Hepatocyte (in vitro differentiated cells): ENCODE results near the gene SEL1L. TPM values are rescaled to one million over a fixed set of nuclear protein-coding genes. Genes with fewer than 3 reads are reported as not detected.

Source experiments
- DNase-seq: peaks from one replicate; pipeline ENCODE4 v3.0.0-alpha.2; 2016; ENCODE audit warnings: low spot score
- H2AFZ ChIP-seq: fragments of 200-600 bp; sonication (generic); 2 replicates; pipeline ENCODE4 v1.6.0; 2016; ENCODE audit warnings: antibody characterized with exemption, mild to moderate bottlenecking
- H3K27ac ChIP-seq: fragments of 200-600 bp; sonication (generic); 2 replicates; pipeline ENCODE4 v1.5.1; 2016; ENCODE audit warnings: mild to moderate bottlenecking
- H3K27me3 ChIP-seq: fragments of 200-600 bp; sonication (generic); 2 replicates; pipeline ENCODE4 v1.6.1; 2016
- H3K36me3 ChIP-seq: fragments of 200-600 bp; sonication (generic); replicated peaks from 2 replicates; pipeline ENCODE4 v1.5.1; 2016; ENCODE audit warnings: low read depth; ENCODE audit not compliant: insufficient read depth
- H3K4me1 ChIP-seq: fragments of 200-600 bp; sonication (generic); 2 replicates; pipeline ENCODE4 v1.5.1; 2016; ENCODE audit warnings: mild to moderate bottlenecking, moderate library complexity; ENCODE audit not compliant: insufficient read depth
- H3K4me2 ChIP-seq: fragments of 200-600 bp; sonication (generic); 2 replicates; pipeline ENCODE4 v1.6.0; 2016
- H3K4me3 ChIP-seq: fragments of 200-600 bp; sonication (generic); 2 replicates; pipeline ENCODE4 v1.5.1; 2016; ENCODE audit warnings: mild to moderate bottlenecking
- H3K79me2 ChIP-seq: fragments of 200-600 bp; sonication (generic); 2 replicates; pipeline ENCODE4 v1.6.0; 2017; ENCODE audit warnings: mild to moderate bottlenecking
- H3K9me2 ChIP-seq: fragments of 200-600 bp; sonication (generic); replicated peaks from 2 replicates; pipeline ENCODE4 v1.6.0; 2017; ENCODE audit warnings: mild to moderate bottlenecking; ENCODE audit not compliant: insufficient read depth
- H3K9me3 ChIP-seq: fragments of 200-600 bp; sonication (generic); 2 replicates; pipeline ENCODE4 v1.5.1; 2016; ENCODE audit warnings: low read depth, mild to moderate bottlenecking
- H4K20me1 ChIP-seq: fragments of 200-600 bp; sonication (generic); 2 replicates; pipeline ENCODE4 v1.6.0; 2016; ENCODE audit warnings: mild to moderate bottlenecking; ENCODE audit not compliant: insufficient read depth, poor library complexity, severe bottlenecking
- EZH2 ChIP-seq: fragments of 200-600 bp; sonication (generic); IDR thresholded peaks from 2 replicates; pipeline ENCODE4 v1.6.1; 2016; ENCODE audit warnings: antibody characterized with exemption, mild to moderate bottlenecking, borderline replicate concordance
- EZH2phosphoT487 ChIP-seq: fragments of 200-600 bp; sonication (generic); IDR thresholded peaks from one replicate; pipeline ENCODE4 v1.6.1; 2018; ENCODE audit warnings: antibody characterized with exemption, mild to moderate bottlenecking, low read depth, moderate library complexity; ENCODE audit not compliant: unreplicated experiment, severe bottlenecking
- WGBS: methylation state at CpG from one replicate; pipeline ENCODE4 v1.1.6; 2016; ENCODE audit warnings: low lambda C conversion rate; ENCODE audit errors: missing lambda C conversion rate; 5-methylcytosine and 5-hydroxymethylcytosine counted together
- polyA plus RNA-seq: library from polyadenylated mRNA; unstranded; fragments of >200 nt; fragmentation: Nextera tagmentation; extraction: Ambion mirVana; gene quantifications from 2 replicates; pipeline ENCODE4 v1.2.1, GENCODE V29; 2016
- total RNA-seq: library from RNA; depleted of rRNA; stranded (reverse); fragments of >200 nt; gene quantifications from 2 replicates; pipeline ENCODE4 v1.2.3, GENCODE V29; 2014
- TF ChIP-seq, protein P1 (sequence below): fragments of 200-600 bp; sonication (generic); IDR thresholded peaks from 2 replicates; pipeline ENCODE4 v1.5.1; 2016; ENCODE audit warnings: antibody characterized with exemption, mild to moderate bottlenecking; ENCODE audit not compliant: poor library complexity

The SEL1L gene
- total RNA-seq, result 89.4 and 90.6 TPM in 2 replicates
- polyA plus RNA-seq, result 53.0 and 53.3 TPM in 2 replicates

DNA sequence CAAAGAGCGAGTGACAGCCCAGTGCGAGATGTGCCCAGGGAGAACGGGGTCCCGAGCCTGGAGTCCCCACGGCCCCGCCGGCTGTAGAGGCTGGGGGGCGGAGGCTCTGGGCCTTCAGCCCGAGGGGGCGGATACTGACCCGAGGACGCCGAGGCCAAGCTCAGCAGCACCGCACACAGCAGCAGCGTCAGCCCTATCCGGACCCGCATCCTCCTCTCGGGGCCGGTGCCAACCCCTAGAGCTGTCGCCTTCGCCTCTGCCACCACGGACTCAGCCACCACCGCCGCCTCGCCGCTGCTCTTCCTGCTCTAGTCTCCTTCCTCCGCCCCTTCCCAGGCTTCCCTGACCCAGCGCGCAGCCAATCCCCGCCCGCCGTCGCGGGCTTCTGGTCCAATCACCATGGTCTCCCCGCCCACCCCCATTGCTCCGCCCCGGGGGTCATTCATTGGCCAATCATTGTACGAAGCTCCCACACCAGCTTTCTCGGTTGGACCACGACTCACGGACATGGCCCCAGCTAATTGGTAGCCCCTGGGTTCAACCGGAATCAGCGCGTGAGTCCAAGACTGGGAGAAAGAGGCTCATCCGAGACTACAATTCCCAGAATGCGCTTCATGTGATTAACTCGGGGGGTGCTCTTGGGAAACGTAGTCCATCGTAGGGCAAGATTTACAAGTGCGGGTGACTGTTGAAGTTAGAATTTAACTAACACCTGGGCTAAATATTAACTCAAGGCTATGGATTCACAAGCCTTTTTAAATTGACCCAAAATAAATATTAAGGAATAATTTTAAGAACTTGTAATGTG, at the start of gene SEL1L:
TSS of gene SEL1L (minus strand) at position 318 of the 808 bp plus-strand sequence. CDS start at position 209, 109 bp downstream.
- H3K27me3 ChIP-seq, result no peaks in the 10 kb centered on the region
- WGBS, result 1% methylated on average over 40 of the region's 50 CpGs
- no peaks in the 10 kb centered on the region for H3K36me3 ChIP-seq
- H3K27ac ChIP-seq, result peak within 1 kb of the TSS; percentile 81
- peak within 1 kb of the TSS; percentile 82 for H3K4me2 ChIP-seq
- peaks cover 47% of the 10 kb centered on the region for H3K79me2 ChIP-seq
- DNase-seq, result peak; percentile 99
- no peaks in the 10 kb centered on the region for H3K9me2 ChIP-seq
- peaks cover 18% of the 10 kb centered on the region for H3K4me1 ChIP-seq
- peaks cover 21% of the 10 kb centered on the region for H4K20me1 ChIP-seq
- TF ChIP-seq EZH2phosphoT487, result no peak
- TF ChIP-seq, protein P1, sequence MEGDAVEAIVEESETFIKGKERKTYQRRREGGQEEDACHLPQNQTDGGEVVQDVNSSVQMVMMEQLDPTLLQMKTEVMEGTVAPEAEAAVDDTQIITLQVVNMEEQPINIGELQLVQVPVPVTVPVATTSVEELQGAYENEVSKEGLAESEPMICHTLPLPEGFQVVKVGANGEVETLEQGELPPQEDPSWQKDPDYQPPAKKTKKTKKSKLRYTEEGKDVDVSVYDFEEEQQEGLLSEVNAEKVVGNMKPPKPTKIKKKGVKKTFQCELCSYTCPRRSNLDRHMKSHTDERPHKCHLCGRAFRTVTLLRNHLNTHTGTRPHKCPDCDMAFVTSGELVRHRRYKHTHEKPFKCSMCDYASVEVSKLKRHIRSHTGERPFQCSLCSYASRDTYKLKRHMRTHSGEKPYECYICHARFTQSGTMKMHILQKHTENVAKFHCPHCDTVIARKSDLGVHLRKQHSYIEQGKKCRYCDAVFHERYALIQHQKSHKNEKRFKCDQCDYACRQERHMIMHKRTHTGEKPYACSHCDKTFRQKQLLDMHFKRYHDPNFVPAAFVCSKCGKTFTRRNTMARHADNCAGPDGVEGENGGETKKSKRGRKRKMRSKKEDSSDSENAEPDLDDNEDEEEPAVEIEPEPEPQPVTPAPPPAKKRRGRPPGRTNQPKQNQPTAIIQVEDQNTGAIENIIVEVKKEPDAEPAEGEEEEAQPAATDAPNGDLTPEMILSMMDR, result no peak
- H3K4me3 ChIP-seq, result peak within 1 kb of the TSS; percentile 60
- H3K9me3 ChIP-seq, result no peaks in the 10 kb centered on the region
- H2AFZ ChIP-seq, result peak within 1 kb of the TSS; percentile 30

GRCh38 chr14:81582420-81582819, 48.8 kb upstream of the SEL1L start:
- Histone ChIP-seq H4K20me1 (no peaks in the 10 kb centered on the region), H3K79me2 (no peaks in the 10 kb centered on the region), H3K4me3 (no peak overlapping the region), H3K27me3 (no peaks in the 10 kb centered on the region), H3K27ac (no peak overlapping the region), H3K9me2 (no peaks in the 10 kb centered on the region), H3K4me1 (peaks cover 10% of the 10 kb centered on the region), H3K9me3 (no peaks in the 10 kb centered on the region), H2AFZ (no peak overlapping the region), H3K36me3 (no peaks in the 10 kb centered on the region), H3K4me2 (no peak overlapping the region)
- TF ChIP-seq EZH2, result no peak
- TF ChIP-seq, protein P1, result no peak
- TF ChIP-seq EZH2phosphoT487, result no peak
- 69% methylated on average over 3 of the region's 3 CpGs for WGBS
- DNase-seq, result no peak

- H3K4me1 ChIP-seq, result peaks cover 10% of the 10 kb centered on the region
- no peaks in the 10 kb centered on the region for H4K20me1 ChIP-seq
- no peaks in the 10 kb centered on the region for H3K9me2 ChIP-seq
- no peaks in the 10 kb centered on the region for H3K79me2 ChIP-seq
- WGBS, result 60% methylated on average over 2 of the region's 2 CpGs
- no peak overlapping the region for H2AFZ ChIP-seq
- no peaks in the 10 kb centered on the region for H3K36me3 ChIP-seq
- no peak overlapping the region for H3K4me3 ChIP-seq
- DNase-seq, result peak; percentile 57
- no peaks in the 10 kb centered on the region for H3K27me3 ChIP-seq
- TF ChIP-seq EZH2 (no peak), EZH2phosphoT487 (no peak)
- TF ChIP-seq, protein P1, result no peak
- H3K4me2 ChIP-seq, result no peak overlapping the region
- peak overlapping the region; percentile 66 for H3K27ac ChIP-seq
- H3K9me3 ChIP-seq, result no peaks in the 10 kb centered on the region
Observed at GRCh38 chr14:81579115-81579514, 45.5 kb upstream of the SEL1L start.
